Thyroid gland (tissue), 4 donors: ENCODE data around the gene CA4. TPM values are rescaled to one million over a fixed set of nuclear protein-coding genes. Genes with fewer than 3 reads are reported as not detected.
A peak's percentile ranks its signal among the peaks of the same experiment; 100 is the strongest.

Experiments used
- DNase-seq, 2 donors: peaks; one replicate each; pipeline ENCODE4 v3.0.0-alpha.2; 2019
- H3K27ac ChIP-seq, 3 donors: fragments of 200-600 bp; sonication (generic); 1 replicate in 2 of 3; 2 replicates in 1 of 3; pipeline ENCODE4 v1.5.1; 2016 to 2019; ENCODE audit warnings: mild to moderate bottlenecking in 1 of 3, moderate library complexity in 1 of 3
- H3K27me3 ChIP-seq: fragments of 200-600 bp; sonication (generic); one replicate; pipeline ENCODE4 v1.5.1; 2019
- H3K36me3 ChIP-seq, 2 donors: fragments of 200-600 bp; sonication (generic); one replicate each; pipeline ENCODE4 v1.5.1; 2016 to 2019
- H3K4me1 ChIP-seq, 2 donors: fragments of 200-600 bp; sonication (generic); one replicate each; pipeline ENCODE4 v1.5.1; 2017 to 2019
- H3K4me3 ChIP-seq, 3 donors: fragments of 200-600 bp; sonication (generic); replicated peaks in 1 of 3; 1 replicate in 2 of 3; 2 replicates in 1 of 3; pipeline ENCODE4 v1.5.1; 2016; ENCODE audit warnings: mild to moderate bottlenecking in 1 of 3
- H3K9me3 ChIP-seq: fragments of 200-600 bp; sonication (generic); one replicate; pipeline ENCODE4 v1.5.1; 2017
- POLR2A ChIP-seq, 2 donors: fragments of 450-650 bp; IDR thresholded peaks; one replicate each; pipeline ENCODE4 v1.6.1; 2017; ENCODE audit warnings: antibody characterized with exemption in 2 of 2, mild to moderate bottlenecking in 2 of 2, moderate library complexity in 1 of 2
- WGBS, 2 donors: methylation state at CpG; one replicate each; pipeline ENCODE4 v1.1.5; 2017; 5-methylcytosine and 5-hydroxymethylcytosine counted together
- intact Hi-C: fragments of 100-400 bp; cut with DNase I; formaldehyde crosslinking; loops from one replicate; pipeline ENCODE4 v1.15.1; 2023
- total RNA-seq, 4 donors: library from RNA; depleted of rRNA; stranded (reverse); fragments of >200 nt; gene quantifications; one replicate each; pipeline ENCODE4 v1.2.3, GENCODE V29; 2016
- TF ChIP-seq, protein P1 (sequence below), 6 experiments: fragments of 200-600 bp in 3 of 6; fragments of 450-650 bp in 3 of 6; sonication (generic) in 3 of 6; IDR thresholded peaks; one replicate each; pipeline ENCODE4 v1.5.1; 2016 to 2019; ENCODE audit warnings: antibody characterized with exemption in 6 of 6, mild to moderate bottlenecking in 2 of 6, inconsistent platforms in 1 of 6, moderate library complexity in 1 of 6

CA4 gene
- total RNA-seq, 4 donors from 2014 or later: 22.7 to 56.5 (median 26.3) TPM

DNA sequence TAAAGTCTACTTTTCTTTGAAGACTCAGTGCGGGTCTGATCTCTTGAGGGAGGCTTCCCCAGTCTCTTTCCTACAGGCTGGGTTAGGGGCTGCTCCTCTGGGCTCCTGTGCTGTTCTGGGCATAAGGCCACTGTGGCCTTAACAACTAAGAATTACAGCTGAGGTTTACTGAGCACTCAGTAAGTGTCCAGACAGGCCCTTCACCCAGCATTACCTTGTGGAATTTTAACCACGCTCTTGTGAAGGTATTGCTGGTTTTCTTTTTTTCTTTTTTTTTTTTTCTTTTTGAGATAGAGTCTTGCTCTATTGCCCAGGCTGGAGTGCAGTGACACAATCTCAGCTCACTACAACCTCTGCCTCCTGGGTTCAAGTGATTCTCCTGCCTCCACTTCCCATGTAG, 3.6 kb upstream of the CA4 start:
- no peak overlapping the region for H3K27ac ChIP-seq
- no peak for DNase-seq
- intact Hi-C loops: no loop called here
- H3K27me3 ChIP-seq: peaks cover 23% of the 10 kb centered on the region
- WGBS, 2 donors: 41 to 53% methylated on average over 2 of the region's 2 CpGs
- peaks cover 3 to 31% of the 10 kb centered on the region in 2 donors for H3K4me1 ChIP-seq
- no peaks in the 10 kb centered on the region for H3K9me3 ChIP-seq
- TF ChIP-seq, protein P1, sequence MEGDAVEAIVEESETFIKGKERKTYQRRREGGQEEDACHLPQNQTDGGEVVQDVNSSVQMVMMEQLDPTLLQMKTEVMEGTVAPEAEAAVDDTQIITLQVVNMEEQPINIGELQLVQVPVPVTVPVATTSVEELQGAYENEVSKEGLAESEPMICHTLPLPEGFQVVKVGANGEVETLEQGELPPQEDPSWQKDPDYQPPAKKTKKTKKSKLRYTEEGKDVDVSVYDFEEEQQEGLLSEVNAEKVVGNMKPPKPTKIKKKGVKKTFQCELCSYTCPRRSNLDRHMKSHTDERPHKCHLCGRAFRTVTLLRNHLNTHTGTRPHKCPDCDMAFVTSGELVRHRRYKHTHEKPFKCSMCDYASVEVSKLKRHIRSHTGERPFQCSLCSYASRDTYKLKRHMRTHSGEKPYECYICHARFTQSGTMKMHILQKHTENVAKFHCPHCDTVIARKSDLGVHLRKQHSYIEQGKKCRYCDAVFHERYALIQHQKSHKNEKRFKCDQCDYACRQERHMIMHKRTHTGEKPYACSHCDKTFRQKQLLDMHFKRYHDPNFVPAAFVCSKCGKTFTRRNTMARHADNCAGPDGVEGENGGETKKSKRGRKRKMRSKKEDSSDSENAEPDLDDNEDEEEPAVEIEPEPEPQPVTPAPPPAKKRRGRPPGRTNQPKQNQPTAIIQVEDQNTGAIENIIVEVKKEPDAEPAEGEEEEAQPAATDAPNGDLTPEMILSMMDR (IDR thresholded peaks at IDR 0.05): no peak
- TF ChIP-seq POLR2A (IDR thresholded peaks at IDR 0.05): no peak
- H3K4me3 ChIP-seq: no peak overlapping the region
- H3K36me3 ChIP-seq: no peaks in the 10 kb centered on the region

DNA sequence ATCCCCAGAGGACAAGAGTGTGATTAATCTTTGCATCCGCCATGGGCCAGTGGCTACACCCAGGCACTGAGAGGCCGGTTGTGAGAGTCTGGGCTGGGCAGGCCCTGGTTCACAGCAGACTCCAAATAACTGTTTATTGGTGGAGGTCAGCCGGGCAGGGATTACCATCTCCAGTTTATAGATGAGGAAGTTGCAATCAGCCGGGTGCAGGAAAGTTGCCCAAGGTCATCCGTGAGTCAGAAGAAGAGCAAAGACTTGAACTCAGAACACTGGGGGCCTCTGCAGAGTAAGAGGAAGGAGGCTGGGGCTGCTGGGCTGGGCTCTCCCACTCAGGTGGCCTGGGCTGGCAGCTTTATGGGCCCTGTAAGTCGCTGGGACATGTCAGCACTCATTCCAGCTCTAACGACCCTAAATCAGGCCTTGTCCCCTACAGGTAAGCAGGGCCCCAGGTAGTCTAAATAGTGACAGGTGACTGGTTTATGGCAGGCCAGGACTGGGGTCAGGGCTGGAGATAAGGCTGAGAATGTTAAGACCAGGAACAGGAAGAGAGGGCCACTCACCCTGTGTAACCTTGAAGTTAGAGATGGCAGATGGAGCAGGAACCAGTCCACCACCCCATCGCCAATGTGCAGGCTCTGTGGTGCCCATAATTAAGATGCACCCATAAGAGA, 2.1 kb upstream of the CA4 start:
- Histone ChIP-seq H3K36me3 (no peaks in the 10 kb centered on the region), H3K4me3 (no peak overlapping the region), H3K27ac (no peak overlapping the region), H3K9me3 (no peaks in the 10 kb centered on the region), H3K27me3 (peaks cover 23% of the 10 kb centered on the region), H3K4me1 (peaks cover 3 to 19% of the 10 kb centered on the region in 2 donors)
- WGBS, 2 donors: 71 to 82% methylated on average over 8 of the region's 8 CpGs
- no peak for DNase-seq
- TF ChIP-seq POLR2A (IDR thresholded peaks at IDR 0.05): no peak
- TF ChIP-seq, protein P1 (IDR thresholded peaks at IDR 0.05): no peak
- intact Hi-C loops: no loop called here

DNA sequence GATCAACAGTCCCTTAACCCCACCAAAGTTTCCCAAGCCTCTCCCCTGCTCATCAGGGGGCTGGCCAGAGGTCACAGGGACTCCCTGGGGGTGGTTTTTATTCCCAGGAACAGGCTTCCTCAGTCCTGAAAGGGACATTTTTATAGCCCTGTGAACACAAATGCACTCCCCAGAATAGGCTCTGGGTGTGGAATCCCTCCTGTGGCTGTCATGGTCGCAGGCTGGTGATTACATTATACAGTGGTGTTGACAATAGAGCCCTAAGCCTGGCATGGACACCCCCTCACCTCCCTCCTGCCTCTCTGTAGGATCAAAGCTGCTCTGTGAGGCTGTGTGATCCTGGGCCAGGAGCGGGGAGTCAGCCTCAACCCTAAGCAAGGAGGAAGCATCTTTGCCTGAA, 1.4 kb upstream of the CA4 start:
- peaks cover 23% of the 10 kb centered on the region for H3K27me3 ChIP-seq
- intact Hi-C loops: no loop called here
- TF ChIP-seq, protein P1 (IDR thresholded peaks at IDR 0.05): no peak
- TF ChIP-seq POLR2A (IDR thresholded peaks at IDR 0.05): no peak

DNA sequence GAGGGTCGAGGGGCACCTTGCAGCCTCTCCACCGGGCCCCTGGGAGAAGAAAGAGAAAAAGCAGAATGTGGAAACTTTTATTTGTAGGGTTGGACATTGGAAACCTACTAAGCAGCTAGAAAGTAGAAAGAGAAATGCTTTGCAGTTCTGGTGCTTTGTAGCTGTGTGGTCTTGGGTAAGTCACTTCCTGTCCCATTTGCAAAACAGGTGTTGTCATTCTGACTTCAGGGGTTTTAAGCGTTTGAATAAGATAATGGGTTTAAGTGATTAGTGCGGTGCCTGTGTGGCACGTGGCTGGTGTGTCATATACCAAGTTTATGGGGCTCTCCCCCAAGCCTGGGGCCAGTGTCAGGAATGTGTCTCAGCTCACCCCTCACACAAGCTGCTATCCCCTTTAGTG, 1.6 kb downstream of the CA4 start:
- Histone ChIP-seq H3K4me1 (peaks cover 0 to 12% of the 10 kb centered on the region in 2 donors), H3K27ac (no peak overlapping the region), H3K9me3 (no peaks in the 10 kb centered on the region), H3K36me3 (no peaks in the 10 kb centered on the region), H3K4me3 (no peak overlapping the region), H3K27me3 (peaks cover 23% of the 10 kb centered on the region)
- WGBS, 2 donors: 41 to 53% methylated on average over 5 of the region's 5 CpGs
- no peak for DNase-seq
- no peak for TF ChIP-seq POLR2A (IDR thresholded peaks at IDR 0.05)
- TF ChIP-seq, protein P1 (IDR thresholded peaks at IDR 0.05): no peak
- intact Hi-C loops: no loop called here

More for the DNA sequence above, 1.4 kb upstream of the CA4 start:
- H3K27ac ChIP-seq: no peak overlapping the region
- H3K4me1 ChIP-seq: peaks cover 0 to 12% of the 10 kb centered on the region in 2 donors
- no peaks in the 10 kb centered on the region for H3K9me3 ChIP-seq
- no peaks in the 10 kb centered on the region for H3K36me3 ChIP-seq
- no peak overlapping the region for H3K4me3 ChIP-seq
- DNase-seq: no peak
- WGBS, 2 donors: 21 to 44% methylated on average over 2 of the region's 2 CpGs

DNA sequence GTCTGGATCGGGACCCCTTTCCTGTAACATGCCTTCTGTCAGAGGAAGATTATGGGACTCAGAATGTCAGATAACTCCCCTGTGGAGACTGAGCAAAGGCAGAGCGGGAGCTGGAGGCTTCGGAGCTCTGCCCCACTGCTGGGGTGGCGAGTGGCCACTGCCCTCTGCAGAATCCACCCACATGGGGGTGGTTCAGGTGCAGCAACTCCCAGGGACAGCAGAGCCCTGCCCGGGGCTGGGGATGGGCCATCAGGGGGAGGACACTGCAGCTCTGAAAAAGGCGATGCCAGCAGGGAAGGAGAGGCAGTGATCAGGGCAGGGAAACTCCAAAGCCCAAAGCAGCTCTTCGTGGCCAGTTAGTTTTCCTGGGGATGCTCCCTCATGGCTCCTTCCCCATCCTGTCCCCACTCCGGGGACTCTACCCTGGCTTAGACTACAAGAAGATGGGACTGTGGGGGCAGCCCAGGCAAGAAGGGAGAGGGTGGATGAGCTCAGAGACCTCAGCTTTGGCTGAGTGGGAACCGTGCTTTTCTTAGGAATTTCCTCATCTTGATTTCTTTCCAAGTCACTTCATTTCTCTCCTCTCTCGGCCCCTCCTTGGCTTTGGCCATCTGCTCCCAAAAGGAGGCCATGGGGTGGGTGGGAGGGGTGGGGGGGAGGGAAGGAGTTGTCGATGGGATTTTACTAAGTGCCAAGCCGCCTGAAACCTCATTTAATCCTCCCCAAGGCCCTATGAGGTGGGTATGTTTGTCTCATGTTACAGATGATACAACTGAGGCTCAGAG, 4.0 kb downstream of the CA4 start:
- Histone ChIP-seq H3K36me3 (no peaks in the 10 kb centered on the region), H3K27me3 (peaks cover 18% of the 10 kb centered on the region), H3K9me3 (no peaks in the 10 kb centered on the region), H3K27ac (peak overlapping the region in 2 of 3 donors; percentile 10 to 33), H3K4me1 (peaks cover 0 to 12% of the 10 kb centered on the region in 2 donors), H3K4me3 (no peak overlapping the region)
- DNase-seq: no peak
- 47 to 59% methylated on average over 11 to 12 of the region's 12 CpGs for WGBS, 2 donors
- intact Hi-C loops: no loop called here
- no peak for TF ChIP-seq POLR2A (IDR thresholded peaks at IDR 0.05)
- TF ChIP-seq, protein P1 (IDR thresholded peaks at IDR 0.05): no peak
